CD4-positive, alpha-beta T cell treated with Interleukin-17A for 4 hours (primary cell): ENCODE results near the gene GDE1.

ENCODE experiments used
- DNase-seq: peaks from one replicate; pipeline ENCODE4 v3.0.0-alpha.2; 2020; ENCODE audit warnings: mixed read lengths

GDE1 gene

DNA sequence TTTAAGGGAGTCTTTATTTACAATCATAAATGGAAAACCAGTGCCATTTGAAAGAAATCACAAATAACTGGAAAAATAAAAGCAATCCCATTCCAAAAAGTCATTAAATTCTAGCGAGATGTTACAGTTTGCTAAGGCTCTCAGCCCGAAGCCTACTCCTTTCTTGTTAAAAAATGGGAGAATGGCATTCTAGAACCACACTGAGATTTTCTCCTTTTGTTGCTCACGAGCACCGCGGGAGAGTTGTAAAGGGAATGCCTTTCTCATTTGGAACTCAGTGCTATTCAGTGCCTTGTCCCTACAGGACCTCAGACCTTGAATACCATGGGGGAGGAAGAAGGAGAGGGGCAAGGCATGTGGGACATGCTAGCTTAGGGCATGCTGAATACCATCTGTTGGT lies 36.3 kb downstream of the GDE1 start:
- DNase-seq, result no peak

DNA sequence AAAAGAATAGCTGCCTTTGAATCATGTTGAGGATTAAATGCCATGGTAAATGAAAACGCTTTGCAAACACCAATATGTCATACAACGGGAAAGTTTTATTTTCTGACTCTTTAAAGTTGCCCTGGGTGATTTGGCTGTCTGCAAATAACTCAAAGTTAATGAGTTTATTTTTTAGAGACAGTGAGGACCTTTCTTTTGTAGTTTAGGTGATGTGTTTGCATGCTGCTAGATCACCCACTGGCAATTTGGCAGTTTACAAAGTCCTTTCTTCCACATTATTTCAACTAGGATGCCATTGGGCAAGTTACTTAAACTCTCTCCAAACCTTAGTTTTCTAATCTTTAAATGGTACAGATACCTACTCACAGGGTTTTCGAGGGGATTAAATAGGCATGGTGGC lies 37.8 kb downstream of the GDE1 start:
- no peak for DNase-seq

DNA sequence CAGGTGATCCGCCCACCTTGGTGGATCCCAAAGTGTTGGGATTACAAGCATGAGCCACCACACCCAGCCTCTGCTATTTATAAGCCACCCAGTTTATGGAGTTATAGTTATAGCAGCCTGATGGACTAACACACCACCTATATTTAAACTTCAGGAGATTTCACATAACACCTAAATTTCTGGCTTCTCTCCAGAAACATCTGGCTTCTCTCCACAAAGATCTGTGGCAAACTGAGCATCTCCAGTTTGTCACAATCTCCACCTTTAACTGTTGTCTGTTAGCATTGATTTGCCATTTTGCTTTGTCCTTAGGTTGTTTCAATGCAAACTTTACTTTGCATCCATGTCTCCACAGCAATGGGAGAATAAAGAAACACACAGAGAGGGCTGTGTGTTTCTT lies 39.6 kb downstream of the GDE1 start:
- DNase-seq, result no peak

DNA sequence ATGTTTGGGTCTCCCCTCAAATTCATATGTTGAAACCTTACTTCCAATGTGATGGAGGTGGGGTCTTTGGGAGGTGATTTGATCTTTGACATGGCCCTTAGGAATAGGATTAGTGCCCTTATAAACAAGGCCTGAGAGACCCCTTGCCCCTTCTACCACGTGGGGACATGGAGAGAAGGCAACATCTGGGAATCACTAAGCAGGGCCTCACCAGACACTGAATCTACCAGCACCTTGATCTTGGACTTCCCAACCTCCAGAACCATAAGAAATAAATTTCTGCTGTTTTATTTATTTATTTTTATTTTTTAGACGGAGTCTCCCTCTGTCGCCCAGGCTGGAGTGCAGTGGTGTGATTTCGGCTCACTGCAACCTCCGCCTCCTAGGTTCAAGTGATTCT lies 40.1 kb downstream of the GDE1 start:
- DNase-seq, result no peak

DNA sequence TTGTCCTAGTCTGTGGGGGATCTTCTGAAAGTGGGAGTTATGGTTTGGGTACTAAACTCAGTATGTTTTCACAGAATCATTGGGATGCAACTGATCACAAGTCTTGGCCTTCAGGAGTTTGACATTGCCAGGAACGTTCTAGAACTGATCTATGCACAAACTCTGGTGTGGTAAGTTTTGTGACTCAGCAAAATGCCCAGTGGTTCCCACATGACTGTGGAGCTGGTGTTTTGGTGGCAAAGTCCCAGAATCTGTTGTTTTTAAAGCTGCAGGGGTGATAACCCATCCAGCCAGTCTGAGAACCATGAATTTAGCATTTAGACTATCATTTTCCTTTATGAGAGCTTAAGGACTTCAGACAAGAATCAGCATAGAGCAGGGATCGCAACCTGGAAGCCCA lies 40.6 kb downstream of the GDE1 start:
- no peak for DNase-seq

DNA sequence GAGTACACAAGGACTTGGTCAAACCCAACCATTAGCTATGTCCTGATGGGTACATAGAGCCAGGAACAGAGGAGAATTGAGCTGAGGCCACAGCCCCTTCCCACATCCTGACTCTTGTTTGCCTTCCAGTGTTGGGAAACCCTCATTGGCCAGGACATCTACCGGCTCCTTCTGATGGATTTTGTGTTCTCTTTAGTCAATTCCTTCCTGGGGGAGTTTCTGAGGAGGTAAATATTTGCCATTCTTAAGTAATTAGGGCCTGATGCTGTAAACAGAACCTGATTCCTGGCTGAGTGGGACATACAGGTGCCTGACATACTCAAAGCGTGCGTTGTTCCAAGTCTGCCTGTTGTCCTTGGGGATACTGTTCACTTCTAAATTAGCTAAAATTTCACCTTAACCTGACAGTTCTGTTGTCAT lies 42.6 kb downstream of the GDE1 start:
- no peak for DNase-seq

DNA sequence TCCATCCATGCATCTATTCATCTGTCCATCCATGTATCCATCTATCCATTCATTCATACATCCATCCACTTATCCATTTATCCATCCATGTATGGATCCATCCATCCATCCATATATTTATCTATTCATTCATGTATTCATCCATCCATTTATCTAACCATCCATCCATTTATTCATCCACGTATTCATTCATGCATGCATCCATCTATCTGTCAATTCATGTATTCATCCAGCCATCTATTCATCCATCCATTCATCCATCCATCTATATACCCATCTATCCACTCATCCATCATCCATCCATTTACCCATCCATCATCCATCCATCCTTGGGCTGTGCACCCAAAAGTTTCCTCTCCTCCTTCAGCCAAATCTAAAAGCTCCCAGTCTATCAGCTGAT lies 43.4 kb downstream of the GDE1 start:
- no peak for DNase-seq

DNA sequence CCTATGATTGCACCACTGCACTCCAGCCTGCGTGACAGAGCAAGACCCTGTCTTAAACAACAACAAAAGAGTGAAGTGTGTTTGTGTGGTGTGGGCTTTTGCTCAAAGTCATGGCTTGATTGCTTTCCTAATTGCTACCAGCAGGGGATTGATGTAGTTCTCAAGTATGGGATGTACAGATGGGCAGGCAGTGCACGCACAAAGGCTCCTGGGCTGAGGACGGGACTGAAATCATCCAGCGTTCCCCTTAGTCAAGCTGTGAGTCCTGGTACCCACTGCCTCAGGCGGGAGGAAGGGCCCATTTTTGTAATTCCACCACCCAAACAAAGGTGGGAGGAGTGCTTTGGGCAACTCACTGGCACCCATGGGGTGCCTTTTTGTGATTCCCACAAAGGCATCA lies 47.3 kb downstream of the GDE1 start:
- no peak for DNase-seq

DNA sequence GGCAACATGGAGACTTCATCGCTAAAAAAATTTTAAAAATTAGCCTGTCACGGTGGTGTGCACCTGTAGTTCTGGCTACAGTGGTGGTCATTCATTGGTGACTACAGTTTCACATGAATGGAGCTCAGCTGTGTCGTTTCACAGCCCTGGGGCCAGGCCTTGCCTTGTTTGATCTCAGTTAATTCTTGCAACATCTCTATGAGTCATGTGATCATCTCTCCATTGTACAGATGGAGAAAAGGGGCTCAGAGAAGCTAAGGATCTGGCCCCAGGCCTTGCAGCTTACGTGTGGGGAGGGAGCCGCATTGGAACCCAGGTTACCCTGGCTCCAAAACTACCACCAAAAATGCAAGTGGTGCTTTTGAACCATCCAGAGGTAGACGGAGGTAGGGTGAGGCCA lies 49.4 kb downstream of the GDE1 start:
- no peak for DNase-seq

DNA sequence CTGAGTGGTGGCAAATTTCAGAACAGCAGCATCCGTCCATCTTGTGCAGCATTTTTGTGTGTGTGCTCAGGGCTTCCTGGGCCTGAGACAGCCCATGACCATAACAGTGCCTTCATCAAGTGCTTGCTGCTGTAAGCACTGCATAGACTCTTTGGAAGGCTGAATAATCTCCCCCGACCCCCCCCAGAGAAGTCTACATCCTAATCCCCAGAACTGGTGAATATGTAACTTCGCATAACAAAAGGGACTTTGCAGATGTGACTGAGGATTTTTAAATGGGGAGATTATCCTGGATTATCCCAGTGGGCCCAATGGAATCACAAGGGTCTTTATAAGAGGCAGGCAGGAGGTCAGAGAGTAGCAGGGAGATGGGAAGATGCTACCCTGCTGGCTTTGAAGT lies 53.6 kb downstream of the GDE1 start:
- no peak for DNase-seq

DNA sequence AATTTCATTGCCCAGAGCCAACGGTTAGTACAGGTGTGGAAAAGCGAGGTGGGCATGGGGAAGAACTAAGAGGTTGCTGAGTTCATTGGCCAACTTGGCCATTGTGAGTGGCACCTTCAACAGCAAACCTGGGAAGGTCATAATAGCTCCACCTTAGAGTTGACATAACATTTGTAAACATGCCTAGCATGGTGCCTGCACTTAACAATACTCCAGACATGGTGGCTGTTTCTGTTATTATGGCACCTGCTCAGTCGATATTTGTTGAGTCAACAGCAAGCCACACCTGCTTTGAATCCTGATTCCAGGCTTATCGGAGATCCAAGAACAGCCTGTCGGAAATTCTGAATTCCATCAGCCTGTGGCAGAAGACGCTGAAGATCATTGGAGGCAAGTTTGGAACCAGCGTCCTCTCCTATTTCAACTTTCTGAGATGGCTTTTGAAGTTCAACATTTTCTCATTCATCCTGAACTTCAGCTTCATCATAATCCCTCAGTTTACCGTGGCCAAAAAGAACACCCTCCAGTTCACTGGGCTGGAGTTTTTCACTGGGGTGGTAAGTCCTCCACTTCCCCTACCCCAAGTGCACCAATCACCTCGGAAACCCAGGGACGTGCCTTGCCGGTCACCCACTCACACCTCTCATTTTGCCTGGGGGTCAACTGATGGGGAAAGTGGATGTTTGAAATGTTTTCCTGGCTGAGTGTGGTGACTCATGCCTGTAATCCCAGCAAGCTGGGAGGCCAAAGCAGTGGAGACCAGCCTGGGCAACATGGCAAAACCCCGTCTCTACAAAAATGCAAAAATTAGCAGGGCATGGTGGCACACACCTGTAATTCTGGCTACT lies 58.2 kb downstream of the GDE1 start:
- no peak for DNase-seq

DNA sequence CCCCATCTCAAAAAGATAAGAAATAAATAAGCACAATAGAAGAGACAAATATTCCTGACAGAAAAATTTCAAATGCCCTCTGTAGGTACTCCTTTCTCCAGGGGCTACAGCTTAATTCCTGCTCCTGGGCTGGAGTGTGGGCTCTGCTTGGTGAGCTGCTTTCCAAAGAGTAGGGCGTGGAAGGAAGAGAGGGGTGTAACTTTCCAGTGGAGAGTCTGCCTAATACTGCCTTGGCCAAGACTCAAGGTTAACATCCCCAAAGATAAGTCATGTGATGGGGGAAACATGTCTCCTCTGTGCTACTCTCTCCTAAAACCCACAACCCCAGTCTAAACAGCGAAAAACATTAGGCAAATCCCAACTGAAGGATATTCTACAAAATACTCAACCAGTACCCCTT lies 61.5 kb downstream of the GDE1 start:
- no peak for DNase-seq

DNA sequence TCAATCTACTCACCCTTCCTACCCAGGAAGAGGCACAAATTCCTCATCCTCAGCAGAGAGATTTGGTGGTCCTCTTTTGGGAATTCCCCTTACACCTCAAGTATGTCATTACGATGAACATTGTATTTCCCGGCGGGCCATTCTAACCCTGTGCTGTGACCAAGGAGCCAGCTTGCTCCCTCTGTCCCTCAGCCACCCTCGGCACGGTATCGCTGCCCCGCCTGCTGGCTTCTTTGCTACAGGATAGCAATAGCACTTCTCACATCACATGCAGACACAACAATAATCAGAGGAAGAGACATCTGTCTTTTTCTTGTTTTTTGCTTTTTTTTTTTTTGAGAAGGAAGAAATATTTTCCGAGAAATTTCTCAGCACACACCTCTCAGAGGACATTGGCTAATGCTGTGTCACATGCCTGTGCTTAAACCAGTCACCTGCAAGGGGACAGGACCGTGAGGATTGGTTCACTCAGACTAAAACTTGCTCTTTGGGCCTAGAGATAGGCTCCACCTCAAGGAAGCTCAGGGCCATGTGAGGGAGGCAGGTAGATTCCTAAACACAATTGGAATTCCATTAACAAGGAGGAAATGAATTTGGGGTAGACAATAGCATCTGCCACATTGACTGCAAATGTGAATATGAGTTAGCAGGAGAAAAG lies 63.0 kb downstream of the GDE1 start:
- DNase-seq, result no peak
